Naive thymus-derived CD4-positive, alpha-beta T cell (primary cell): ENCODE results near the gene PRSS21. TPM values are rescaled to one million over a fixed set of nuclear protein-coding genes. Genes with fewer than 3 reads are reported as not detected.

Source experiments
- ATAC-seq: fragments of 150-1000 bp; cut with Tn5 transposase; 2 replicates; pipeline ENCODE4 v1.10.0; 2021; ENCODE audit warnings: mild to moderate bottlenecking, moderate library complexity
- CTCF ChIA-PET: fragments of 350-600 bp; sonication (Branson Sonifier 250); formaldehyde crosslinking; loops from one replicate; lab custom pipeline; 2021; ENCODE audit warnings: antibody characterized with exemption; lab: Charles Lee
- POLR2A ChIA-PET: fragments of 350-600 bp; sonication (Branson Sonifier 250); formaldehyde crosslinking; loops from one replicate; lab custom pipeline; 2021; ENCODE audit warnings: antibody characterized with exemption, inconsistent platforms; lab: Charles Lee
- DNase-seq, 9 donors: peaks; one replicate each; pipeline versions ENCODE4 v3.0.0 to v3.0.0-alpha.2; 2020 to 2022; ENCODE audit warnings: mixed read lengths in 1 of 9
- H3K27ac ChIP-seq: one replicate; pipeline ENCODE4 v1.7.0; 2013; ENCODE audit warnings: mild to moderate bottlenecking, low read depth, low read length, moderate library complexity
- H3K27me3 ChIP-seq, 2 donors: one replicate each; pipeline ENCODE4 v1.7.0; 2013; ENCODE audit warnings: low read length in 2 of 2, mild to moderate bottlenecking in 2 of 2, moderate library complexity in 2 of 2; ENCODE audit not compliant: control insufficient read depth in 2 of 2, insufficient read depth in 2 of 2
- H3K36me3 ChIP-seq, 3 experiments: 1 replicate in 2 of 3; 2 replicates in 1 of 3; pipeline ENCODE4 v1.7.0; 2013; ENCODE audit warnings: low read length in 3 of 3, mild to moderate bottlenecking in 3 of 3, moderate library complexity in 1 of 3; ENCODE audit not compliant: insufficient read depth in 3 of 3, control insufficient read depth in 2 of 3
- H3K4me1 ChIP-seq, 2 donors: one replicate each; pipeline ENCODE4 v1.7.0; 2013; ENCODE audit warnings: low read length in 2 of 2, mild to moderate bottlenecking in 2 of 2, moderate library complexity in 1 of 2; ENCODE audit not compliant: control insufficient read depth in 2 of 2, insufficient read depth in 2 of 2
- H3K4me3 ChIP-seq: 2 replicates; pipeline ENCODE4 v1.7.0; 2013; ENCODE audit warnings: mild to moderate bottlenecking, low read length
- H3K9me3 ChIP-seq, 3 experiments: 1 replicate in 2 of 3; 2 replicates in 1 of 3; pipeline ENCODE4 v1.7.0; 2013; ENCODE audit warnings: low read length in 3 of 3; ENCODE audit not compliant: control insufficient read depth in 2 of 3
- H3K27ac Mint-ChIP-seq, 9 donors: one replicate each; pipeline ENCODE4 v1.8.0; 2020 to 2022; ENCODE audit warnings: mixed read lengths in 9 of 9, mild to moderate bottlenecking in 8 of 9, moderate library complexity in 5 of 9, inconsistent platforms in 2 of 9
- H3K27me3 Mint-ChIP-seq, 5 donors: one replicate each; pipeline ENCODE4 v1.8.0; 2021 to 2022; ENCODE audit warnings: mixed read lengths in 5 of 5, mild to moderate bottlenecking in 1 of 5
- H3K36me3 Mint-ChIP-seq, 5 donors: one replicate each; pipeline ENCODE4 v1.8.0; 2020 to 2022; ENCODE audit warnings: mixed read lengths in 5 of 5, mild to moderate bottlenecking in 3 of 5, inconsistent platforms in 1 of 5
- H3K4me1 Mint-ChIP-seq, 7 donors: one replicate each; pipeline ENCODE4 v1.8.0; 2020 to 2022; ENCODE audit warnings: mixed read lengths in 7 of 7, mild to moderate bottlenecking in 3 of 7, inconsistent platforms in 1 of 7
- H3K4me3 Mint-ChIP-seq, 10 donors: one replicate each; pipeline ENCODE4 v1.8.0; 2020 to 2022; ENCODE audit warnings: mild to moderate bottlenecking in 10 of 10, mixed read lengths in 10 of 10, moderate library complexity in 6 of 10, inconsistent platforms in 2 of 10
- H3K9me3 Mint-ChIP-seq, 11 donors: one replicate each; pipeline ENCODE4 v1.8.0; 2020 to 2022; ENCODE audit warnings: mixed read lengths in 11 of 11, mild to moderate bottlenecking in 4 of 11, inconsistent platforms in 1 of 11, moderate library complexity in 1 of 11
- intact Hi-C, 2 donors: fragments of 100-400 bp; cut with micrococcal nuclease; formaldehyde crosslinking; loops; one replicate each; pipeline ENCODE4 v1.15.1; 2023
- polyA plus RNA-seq, 2 donors: library from polyadenylated mRNA; unstranded; fragments of 300-500 nt; fragmentation: Illumina TruSeq; gene quantifications; one replicate each; pipeline ENCODE4 v1.2.3, GENCODE V29; 2021
- total RNA-seq, 6 experiments: library from RNA in 5 of 6; stranded (reverse) in 5 of 6; gene quantifications; 1 replicate in 5 of 6; 2 replicates in 1 of 6; pipeline ENCODE4 v1.2.3 and lab custom pipeline; 2021 to 2026

PRSS21 gene
- total and polyA plus RNA-seq, 7 experiments from 2014 or later = 1.1 to 11.2 (median 1.8) TPM; not detected in 1

GRCh38 chr16:2770057-2770951, 46.7 kb upstream of the PRSS21 start:
- Histone ChIP-seq H3K27me3 (no peaks in the 10 kb centered on the region), H3K36me3 (peaks cover 37 to 97% (median 47%) of the 10 kb centered on the region in 3 experiments), H3K9me3 (no peaks in the 10 kb centered on the region), H3K27ac (no peak overlapping the region), H3K4me3 (no peak overlapping the region), H3K4me1 (peaks cover 0 to 1% of the 10 kb centered on the region in 2 donors)
- H3K27ac Mint-ChIP-seq = peak overlapping the region in 4 of 9 donors; percentile 21 to 65 (median 52)
- CTCF ChIA-PET = no interaction called here
- peaks cover 0 to 15% (median 0%) of the 10 kb centered on the region in 11 donors for H3K9me3 Mint-ChIP-seq
- peaks cover 5 to 40% (median 17%) of the 10 kb centered on the region in 7 donors for H3K4me1 Mint-ChIP-seq
- H3K4me3 Mint-ChIP-seq = peak overlapping the region in 1 of 10 donors; percentile 61
- POLR2A ChIA-PET = no interaction called here
- ATAC-seq (peak; percentile 28), DNase-seq (peak in 1 of 9 donors; percentile 7)
- H3K36me3 Mint-ChIP-seq = peaks cover 8 to 54% (median 35%) of the 10 kb centered on the region in 5 donors
- H3K27me3 Mint-ChIP-seq = no peaks in the 10 kb centered on the region
- intact Hi-C loops = loop anchor here in 1 of 2 donors (10.0 kb wide), 2 partner anchors 364 to 506 kb away; partner anchors contain the start of genes RNPS1 and ZNF213

GRCh38 chr16:2771496-2772402, 45.3 kb upstream of the PRSS21 start:
- peak in 1 of 9 donors; percentile 12 for DNase-seq
- H3K27ac ChIP-seq = no peak overlapping the region
- Mint-ChIP-seq H3K9me3 (peaks cover 0 to 10% (median 0%) of the 10 kb centered on the region in 11 donors), H3K4me1 (peaks cover 17 to 43% (median 25%) of the 10 kb centered on the region in 7 donors), H3K27me3 (no peaks in the 10 kb centered on the region), H3K36me3 (peaks cover 4 to 39% (median 21%) of the 10 kb centered on the region in 5 donors), H3K27ac (peak overlapping the region in 8 of 9 donors; percentile 6 to 75 (median 52)), H3K4me3 (no peak overlapping the region)
- no peaks in the 10 kb centered on the region for H3K27me3 ChIP-seq
- ATAC-seq = no peak
- no peaks in the 10 kb centered on the region for H3K9me3 ChIP-seq
- CTCF ChIA-PET = no interaction called here
- POLR2A ChIA-PET = interaction anchor here (1.0 kb wide), 1 partner anchor 13 kb away, joined by 3 read pairs; no protein-coding TSS in a partner anchor
- peaks cover 11% of the 10 kb centered on the region in 2 donors for H3K4me1 ChIP-seq
- H3K4me3 ChIP-seq = no peak overlapping the region
- intact Hi-C loops = loop anchor here in 1 of 2 donors (1.0 to 10.0 kb wide), 3 partner anchors 18 to 507 kb away; partner anchors contain the start of genes RNPS1 and ZNF213
- H3K36me3 ChIP-seq = peaks cover 34 to 85% (median 43%) of the 10 kb centered on the region in 3 experiments

GRCh38 chr16:2773188-2773968, 43.7 kb upstream of the PRSS21 start:
- Histone ChIP-seq H3K27ac (no peak overlapping the region), H3K4me1 (peaks cover 13 to 14% of the 10 kb centered on the region in 2 donors), H3K36me3 (peaks cover 22 to 77% (median 27%) of the 10 kb centered on the region in 3 experiments), H3K9me3 (no peaks in the 10 kb centered on the region), H3K27me3 (no peaks in the 10 kb centered on the region), H3K4me3 (no peak overlapping the region)
- intact Hi-C loops = loop anchor here in 1 of 2 donors (10.0 kb wide), 2 partner anchors 361 to 509 kb away; partner anchors contain the start of genes RNPS1 and ZNF213
- Mint-ChIP-seq H3K4me1 (peaks cover 21 to 44% (median 30%) of the 10 kb centered on the region in 7 donors), H3K27ac (peak overlapping the region in 3 of 9 donors; percentile 52 to 75 (median 67)), H3K4me3 (no peak overlapping the region), H3K36me3 (peaks cover 4 to 31% (median 16%) of the 10 kb centered on the region in 5 donors), H3K9me3 (peaks cover 0 to 5% (median 0%) of the 10 kb centered on the region in 11 donors), H3K27me3 (no peaks in the 10 kb centered on the region)
- DNase-seq (no peak), ATAC-seq (no peak)
- CTCF ChIA-PET = no interaction called here
- POLR2A ChIA-PET = interaction anchor here (3.9 kb wide), 1 partner anchor 21 kb away, joined by 50 read pairs; the partner anchor contains the start of gene SRRM2

- ChIA-PET POLR2A (interaction anchor here (0.6 to 3.9 kb wide), 2 partner anchors 12 to 22 kb away, joined by 3 to 50 read pairs; partner anchors contain the start of gene SRRM2), CTCF (no interaction called here)
- H3K4me3 Mint-ChIP-seq = peak overlapping the region in 4 of 10 donors; percentile 6 to 97 (median 60)
- H3K27me3 Mint-ChIP-seq = no peaks in the 10 kb centered on the region
- peaks cover 16 to 67% (median 19%) of the 10 kb centered on the region in 3 experiments for H3K36me3 ChIP-seq
- H3K27me3 ChIP-seq = no peaks in the 10 kb centered on the region
- H3K9me3 Mint-ChIP-seq = peaks cover 0 to 5% (median 0%) of the 10 kb centered on the region in 11 donors
- H3K4me1 ChIP-seq = peaks cover 19 to 24% of the 10 kb centered on the region in 2 donors
- peaks cover 4 to 25% (median 15%) of the 10 kb centered on the region in 5 donors for H3K36me3 Mint-ChIP-seq
- H3K4me1 Mint-ChIP-seq = peaks cover 25 to 51% (median 37%) of the 10 kb centered on the region in 7 donors
- DNase-seq (no peak), ATAC-seq (no peak)
- no peaks in the 10 kb centered on the region for H3K9me3 ChIP-seq
- no peak overlapping the region for H3K4me3 ChIP-seq
- intact Hi-C loops = loop anchor here in 1 of 2 donors (10.0 kb wide), 2 partner anchors 360 to 510 kb away; partner anchors contain the start of genes RNPS1 and ZNF213
- H3K27ac ChIP-seq = peak overlapping the region; percentile 31
- peak overlapping the region in 7 of 9 donors; percentile 9 to 67 (median 24) for H3K27ac Mint-ChIP-seq
Observed at GRCh38 chr16:2774161-2774891, 42.7 kb upstream of the PRSS21 start.

GRCh38 chr16:2775131-2775716, 41.8 kb upstream of the PRSS21 start:
- ATAC-seq = no peak
- Mint-ChIP-seq H3K9me3 (peaks cover 0 to 2% (median 0%) of the 10 kb centered on the region in 11 donors), H3K27me3 (no peaks in the 10 kb centered on the region), H3K4me1 (peaks cover 20 to 57% (median 34%) of the 10 kb centered on the region in 7 donors), H3K27ac (peak overlapping the region in 5 of 9 donors; percentile 22 to 99 (median 93)), H3K4me3 (peak overlapping the region; percentile 64 to 97 (median 94)), H3K36me3 (peaks cover 4 to 18% (median 11%) of the 10 kb centered on the region in 5 donors)
- Histone ChIP-seq H3K9me3 (no peaks in the 10 kb centered on the region), H3K4me1 (peaks cover 19 to 24% of the 10 kb centered on the region in 2 donors), H3K4me3 (no peak overlapping the region), H3K27me3 (no peaks in the 10 kb centered on the region), H3K36me3 (peaks cover 12 to 58% (median 12%) of the 10 kb centered on the region in 3 experiments), H3K27ac (peak overlapping the region; percentile 31)
- CTCF ChIA-PET = no interaction called here
- POLR2A ChIA-PET = interaction anchor here (1.3 to 3.9 kb wide), 3 partner anchors 8 to 22 kb away, joined by 3 to 50 read pairs (median 5); partner anchors contain the start of gene SRRM2
- DNase-seq = peak in 1 of 9 donors; percentile 9
- intact Hi-C loops = loop anchor here (5.0 to 10.0 kb wide), 5 partner anchors 92 to 618 kb away; partner anchors contain the start of genes FLYWCH2 (in 1 of the 2), RNPS1 (in 1 of the 2), TRAF7 (in 1 of the 2) and ZNF213 (in 1 of the 2)
